IPS DF 6.9 (cell line): ENCODE measurements around the gene COPS8.

ENCODE experiments used
- DNase-seq: peaks from one replicate; pipeline ENCODE4 v3.0.0-alpha.2; 2013; ENCODE audit warnings: low read depth, low spot score
- H3K27ac ChIP-seq: one replicate; pipeline ENCODE4 v1.5.1; 2013; ENCODE audit warnings: low read length, control low read depth
- H3K27me3 ChIP-seq: 2 replicates; pipeline ENCODE4 v1.6.1; 2013; ENCODE audit warnings: mild to moderate bottlenecking, low read length; ENCODE audit not compliant: control insufficient read depth, insufficient read depth
- H3K36me3 ChIP-seq: 2 replicates; pipeline ENCODE4 v1.6.1; 2013; ENCODE audit warnings: low read length; ENCODE audit not compliant: control insufficient read depth, insufficient read depth
- H3K4me1 ChIP-seq: 2 replicates; pipeline ENCODE4 v1.6.1; 2013; ENCODE audit warnings: low read length; ENCODE audit not compliant: control insufficient read depth, insufficient read depth
- H3K4me3 ChIP-seq: 2 replicates; pipeline ENCODE4 v1.5.1; 2013; ENCODE audit warnings: mild to moderate bottlenecking, low read length
- H3K9me3 ChIP-seq: 2 replicates; pipeline ENCODE4 v1.6.1; 2013; ENCODE audit warnings: low read length, inconsistent platforms; ENCODE audit not compliant: control insufficient read depth, insufficient read depth
- WGBS: extraction: QIAGEN DNeasy Blood & Tissue Kit; methylation state at CpG from one replicate; pipeline ENCODE4 v1.1.7; 2013; ENCODE audit warnings: mixed read lengths, missing lambda C conversion rate; ENCODE audit not compliant: insufficient read length, insufficient coverage; 5-methylcytosine and 5-hydroxymethylcytosine counted together

The COPS8 gene

DNA sequence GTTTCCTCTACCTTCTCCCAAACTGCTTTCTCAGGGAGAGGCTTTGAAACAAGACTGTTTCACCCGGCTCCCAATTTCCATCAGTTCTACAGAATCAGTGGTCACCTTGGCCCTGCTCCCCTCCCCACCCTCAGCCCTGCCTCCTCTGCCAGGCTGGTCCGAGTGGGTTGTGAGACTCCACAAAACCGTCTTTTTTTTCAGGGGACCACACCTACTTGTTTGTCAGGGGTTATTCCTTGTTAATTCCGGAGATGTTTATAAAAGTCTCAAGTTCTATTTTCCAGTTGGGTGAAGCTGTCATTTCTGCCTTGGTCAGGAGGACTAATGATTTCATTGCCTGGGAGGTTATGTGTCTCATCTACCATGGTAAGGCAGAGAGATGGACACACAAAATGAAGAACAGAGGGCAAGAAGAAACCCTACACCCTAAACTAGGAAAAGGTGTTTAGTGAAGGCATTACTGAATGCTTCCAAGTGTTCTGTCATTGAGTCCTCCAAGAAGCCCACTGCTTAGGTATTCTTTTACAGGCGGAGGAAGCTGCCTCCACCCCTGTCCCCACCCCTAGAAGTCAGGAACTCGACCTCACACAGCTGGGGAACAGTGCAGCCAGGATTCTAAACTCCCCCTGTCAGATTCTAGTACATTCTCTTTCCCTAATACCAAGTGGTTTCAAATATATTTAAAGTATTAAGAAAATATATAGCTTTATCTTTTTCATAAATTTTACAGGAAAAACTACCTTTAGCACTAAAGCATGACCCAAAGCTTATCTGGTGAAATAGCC, 46.3 kb downstream of the COPS8 start:
- Histone ChIP-seq H3K27ac (no peak overlapping the region), H3K4me3 (no peak overlapping the region), H3K27me3 (no peaks in the 10 kb centered on the region), H3K9me3 (no peaks in the 10 kb centered on the region), H3K4me1 (peaks cover 3% of the 10 kb centered on the region; the same call in 1 of the 2 replicates), H3K36me3 (no peaks in the 10 kb centered on the region)
- no CpG with 5 or more reads among the region's 6 CpGs for WGBS
- no peak for DNase-seq

DNA sequence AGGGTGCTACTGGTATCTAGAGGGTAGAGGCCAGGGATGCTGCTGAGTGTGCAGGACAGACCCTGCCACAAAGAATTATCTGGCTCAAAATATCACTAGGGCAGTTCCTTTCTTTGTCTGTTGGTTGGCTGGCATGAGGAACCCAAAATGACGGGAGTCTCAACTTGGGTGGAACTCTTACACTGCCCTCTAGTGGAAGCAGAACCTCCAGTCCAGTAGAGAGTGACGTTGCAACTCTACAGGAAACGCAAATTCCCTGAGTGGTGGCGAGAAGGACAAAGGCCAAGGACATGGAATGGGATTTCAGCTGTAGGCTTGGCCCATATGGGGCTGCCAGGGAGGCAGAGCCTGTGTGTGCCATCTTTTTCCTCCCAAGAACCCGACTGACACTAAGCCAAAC, 47.1 kb downstream of the COPS8 start:
- no peak overlapping the region for H3K4me3 ChIP-seq
- no peaks in the 10 kb centered on the region for H3K36me3 ChIP-seq
- WGBS = no CpG with 5 or more reads among the region's 5 CpGs
- H3K9me3 ChIP-seq = no peaks in the 10 kb centered on the region
- H3K27ac ChIP-seq = no peak overlapping the region
- peak; percentile 74 for DNase-seq
- H3K4me1 ChIP-seq = peaks cover 3% of the 10 kb centered on the region; the same call in 1 of the 2 replicates
- H3K27me3 ChIP-seq = no peaks in the 10 kb centered on the region

DNA sequence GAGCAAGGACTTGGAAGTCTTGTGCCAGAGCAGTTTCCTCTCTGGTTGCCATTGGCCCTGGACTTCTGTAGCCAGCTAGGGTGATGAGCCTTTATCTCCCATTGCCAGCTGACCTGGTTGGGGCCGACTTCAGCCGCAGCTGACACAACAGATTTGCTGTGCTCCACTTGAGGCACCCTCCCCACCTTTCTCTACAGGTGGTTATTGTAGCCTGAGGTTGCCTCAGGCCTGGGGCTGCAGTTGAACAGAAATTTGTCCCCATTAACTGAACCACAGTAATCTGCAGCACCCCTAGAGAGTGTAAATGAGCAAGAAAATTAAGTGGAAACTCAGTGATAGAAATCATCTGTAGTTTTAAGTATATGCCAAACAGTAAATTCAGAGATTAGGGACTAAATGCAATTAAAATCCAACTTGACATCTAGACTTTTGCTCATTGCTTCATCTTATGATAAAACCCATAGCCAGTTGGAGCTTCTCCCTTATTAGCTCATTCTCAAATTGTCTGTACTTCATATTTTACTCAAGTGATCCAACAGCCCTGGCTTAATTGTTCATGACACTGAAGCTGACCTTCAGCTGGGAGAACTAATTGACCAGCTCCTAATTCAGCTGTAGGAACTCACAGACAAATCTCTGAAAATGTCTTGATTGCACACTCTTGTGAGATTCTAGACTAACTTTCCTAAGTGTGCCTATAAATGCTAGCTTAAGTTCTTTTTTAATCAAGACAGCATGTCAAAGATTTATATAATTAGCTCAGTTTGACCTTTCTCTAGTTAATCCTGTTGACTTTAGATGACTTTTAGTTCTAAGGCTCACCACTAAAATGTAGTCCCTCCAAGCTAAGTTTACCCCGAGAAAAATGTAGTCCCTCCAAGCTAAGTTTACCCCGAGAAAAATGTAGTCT, 48.9 kb downstream of the COPS8 start:
- no peak for DNase-seq
- H3K4me3 ChIP-seq = no peak overlapping the region
- no peak overlapping the region for H3K27ac ChIP-seq
- no peaks in the 10 kb centered on the region for H3K36me3 ChIP-seq
- WGBS = no CpG with 5 or more reads among the region's 4 CpGs
- no peaks in the 10 kb centered on the region for H3K4me1 ChIP-seq
- H3K27me3 ChIP-seq = no peaks in the 10 kb centered on the region
- no peaks in the 10 kb centered on the region for H3K9me3 ChIP-seq

DNA sequence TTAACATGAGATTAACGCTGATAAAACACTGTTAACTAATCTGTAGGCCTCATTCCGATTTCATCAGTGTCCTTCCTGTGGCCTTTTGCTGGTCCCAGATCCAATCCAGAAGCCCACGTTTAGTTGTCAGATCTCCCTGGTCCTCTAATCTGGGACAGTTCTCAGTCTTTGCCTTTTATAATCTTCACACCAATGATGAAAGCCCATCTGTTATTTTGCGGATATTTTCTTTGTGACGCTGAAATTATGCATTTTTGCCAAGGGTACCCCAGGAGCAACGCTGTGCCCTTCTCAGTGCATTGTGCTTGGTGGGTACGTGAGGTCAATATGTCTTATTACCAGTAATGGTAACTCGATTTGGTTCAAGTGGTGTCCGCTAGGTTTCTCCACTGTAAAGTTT, 51.1 kb downstream of the COPS8 start:
- Histone ChIP-seq H3K36me3 (no peaks in the 10 kb centered on the region), H3K27me3 (no peaks in the 10 kb centered on the region), H3K9me3 (no peaks in the 10 kb centered on the region), H3K27ac (no peak overlapping the region), H3K4me3 (no peak overlapping the region), H3K4me1 (no peaks in the 10 kb centered on the region)
- no CpG with 5 or more reads among the region's 9 CpGs for WGBS
- no peak for DNase-seq

DNA sequence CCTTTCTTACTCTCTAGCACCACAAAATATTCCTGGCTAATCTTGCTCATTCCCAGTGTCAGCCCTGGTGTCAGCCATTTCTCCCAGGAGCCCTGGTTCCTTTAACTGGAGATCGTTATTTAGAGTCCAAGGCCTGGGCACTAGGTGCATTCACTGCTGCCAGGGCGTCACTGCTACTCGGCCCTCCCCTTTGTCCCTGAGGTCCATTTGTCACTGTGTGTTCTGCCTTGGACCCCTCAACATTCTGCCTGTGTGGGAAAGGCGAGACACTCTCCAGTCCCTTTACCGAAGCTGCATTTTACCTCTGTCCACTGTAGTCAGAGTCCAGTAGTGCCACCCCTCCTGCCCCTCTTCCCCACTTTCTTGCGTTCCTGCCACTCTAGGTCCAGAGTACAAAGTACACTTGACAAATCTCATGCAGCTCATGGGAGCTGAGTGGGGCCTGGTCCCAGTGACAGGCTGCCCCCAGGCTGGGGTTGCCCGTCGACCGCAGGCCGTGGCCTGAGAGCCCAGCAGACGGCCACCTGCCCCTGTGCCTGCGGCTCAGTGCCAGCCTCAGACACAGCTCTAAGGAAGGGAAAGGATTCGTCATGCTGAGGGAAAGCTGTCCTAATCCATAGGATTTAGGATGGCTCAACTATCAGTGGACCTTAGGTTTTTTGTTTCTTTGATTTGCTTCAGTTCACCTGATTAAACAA, 52.1 kb downstream of the COPS8 start:
- no peak for DNase-seq
- H3K4me3 ChIP-seq = no peak overlapping the region
- H3K4me1 ChIP-seq = no peaks in the 10 kb centered on the region
- no peaks in the 10 kb centered on the region for H3K9me3 ChIP-seq
- H3K27ac ChIP-seq = no peak overlapping the region
- no peaks in the 10 kb centered on the region for H3K36me3 ChIP-seq
- no CpG with 5 or more reads among the region's 13 CpGs for WGBS
- no peaks in the 10 kb centered on the region for H3K27me3 ChIP-seq

DNA sequence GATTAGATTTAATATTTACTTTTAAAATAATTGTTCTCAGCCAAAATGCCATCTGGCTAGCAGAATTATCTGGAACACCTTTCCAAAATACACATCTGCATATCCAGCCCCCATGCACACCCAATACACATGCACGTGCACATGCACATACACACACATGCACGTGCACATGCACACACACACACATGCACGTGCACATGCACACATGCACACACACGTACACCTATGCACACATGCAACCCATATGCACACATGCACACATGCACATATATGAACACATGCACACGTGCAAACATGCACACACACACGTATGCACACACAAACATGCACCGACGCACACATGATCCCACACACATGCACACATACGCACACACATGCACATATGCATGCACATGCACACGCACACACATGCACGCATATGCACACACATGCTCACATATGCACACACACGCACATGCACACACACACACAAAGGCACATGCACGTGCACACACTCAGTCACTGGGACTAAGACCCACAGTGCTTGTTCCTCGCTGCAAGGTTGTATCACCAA, 53.5 kb downstream of the COPS8 start:
- H3K27me3 ChIP-seq = no peaks in the 10 kb centered on the region
- H3K36me3 ChIP-seq = no peaks in the 10 kb centered on the region
- H3K4me3 ChIP-seq = no peak overlapping the region
- DNase-seq = no peak
- H3K9me3 ChIP-seq = no peaks in the 10 kb centered on the region
- H3K4me1 ChIP-seq = no peaks in the 10 kb centered on the region
- H3K27ac ChIP-seq = no peak overlapping the region
- no CpG with 5 or more reads among the region's 14 CpGs for WGBS

DNA sequence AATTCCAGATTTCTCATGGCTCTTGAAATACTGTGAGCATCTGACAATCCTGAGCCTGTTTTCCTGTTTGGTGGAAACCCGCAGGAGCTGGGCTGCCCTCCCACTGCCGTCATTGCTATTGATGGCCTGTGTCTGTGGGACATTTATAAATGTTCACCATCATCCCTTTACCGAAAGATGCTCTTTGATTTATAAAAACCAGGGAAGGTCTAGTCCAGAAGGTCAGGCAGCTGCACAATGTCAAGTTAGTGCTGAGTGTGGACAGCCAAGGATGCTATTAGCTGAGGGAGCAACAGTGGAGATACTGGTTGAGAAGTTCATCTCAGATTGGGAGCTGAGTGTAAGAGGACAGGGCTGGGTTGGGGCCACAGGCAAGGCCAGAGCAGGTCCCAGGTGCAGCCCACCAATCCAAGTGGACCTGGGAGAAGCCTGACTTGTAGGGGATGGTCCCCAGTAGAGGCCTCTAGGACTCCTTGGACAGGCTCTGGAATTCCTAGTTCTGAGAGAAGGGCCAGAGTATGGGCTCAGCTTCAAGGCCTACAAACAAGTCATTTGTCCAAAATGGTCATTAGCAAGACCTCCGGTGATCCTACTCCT, 55.1 kb downstream of the COPS8 start:
- Histone ChIP-seq H3K27ac (no peak overlapping the region), H3K4me1 (no peaks in the 10 kb centered on the region), H3K4me3 (no peak overlapping the region), H3K36me3 (no peaks in the 10 kb centered on the region), H3K27me3 (no peaks in the 10 kb centered on the region), H3K9me3 (no peaks in the 10 kb centered on the region)
- no peak for DNase-seq
- WGBS = no CpG with 5 or more reads among the region's 4 CpGs

DNA sequence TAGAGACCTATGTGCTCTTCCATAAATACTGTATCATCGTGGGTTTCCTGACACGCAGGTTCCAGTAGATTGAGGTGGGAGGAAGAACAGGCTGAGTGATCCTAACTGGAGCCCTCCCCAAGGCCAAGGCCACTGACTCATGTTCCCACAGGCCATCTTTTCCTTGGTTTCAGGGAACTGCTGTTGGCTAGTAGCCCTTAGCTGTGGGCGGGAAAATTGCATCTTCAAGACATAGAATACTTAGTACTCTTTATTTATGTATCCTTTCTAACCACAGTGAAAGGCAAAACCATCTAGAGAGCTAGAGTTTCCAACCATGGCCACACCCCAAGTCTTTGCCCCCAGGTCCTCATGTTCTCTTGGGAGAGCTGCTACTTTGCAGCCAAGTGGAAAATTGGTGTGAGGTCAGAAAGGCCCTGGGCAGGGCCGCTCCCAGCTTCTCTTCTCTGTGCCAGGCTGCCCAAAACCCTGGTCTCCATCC, 55.9 kb downstream of the COPS8 start:
- WGBS = no CpG with 5 or more reads among the region's 4 CpGs
- no peaks in the 10 kb centered on the region for H3K4me1 ChIP-seq
- H3K27me3 ChIP-seq = no peaks in the 10 kb centered on the region
- H3K9me3 ChIP-seq = no peaks in the 10 kb centered on the region
- DNase-seq = no peak
- H3K36me3 ChIP-seq = no peaks in the 10 kb centered on the region
- H3K4me3 ChIP-seq = no peak overlapping the region
- H3K27ac ChIP-seq = no peak overlapping the region

GRCh38 chr2:237143118-237143517, 57.4 kb downstream of the COPS8 start:
- Histone ChIP-seq H3K36me3 (no peaks in the 10 kb centered on the region), H3K27me3 (no peaks in the 10 kb centered on the region), H3K4me3 (no peak overlapping the region), H3K9me3 (no peaks in the 10 kb centered on the region), H3K27ac (no peak overlapping the region), H3K4me1 (no peaks in the 10 kb centered on the region)
- no peak for DNase-seq
- WGBS = no CpG with 5 or more reads among the region's 2 CpGs
